Esophagus muscularis mucosa (tissue), 3 donors: ENCODE measurements around the gene SLC39A6.

Experiments used
- CTCF ChIP-seq, 3 experiments: fragments of 200-600 bp in 2 of 3; fragments of 450-650 bp in 1 of 3; sonication (generic) in 2 of 3; IDR thresholded peaks; one replicate each; pipeline ENCODE4 v1.5.1; 2017 to 2019; ENCODE audit warnings: antibody characterized with exemption in 3 of 3, mild to moderate bottlenecking in 2 of 3, moderate library complexity in 1 of 3
- POLR2A ChIP-seq: fragments of 450-650 bp; IDR thresholded peaks from one replicate; pipeline ENCODE4 v1.6.1; 2017; ENCODE audit warnings: antibody characterized with exemption, moderate library complexity, mild to moderate bottlenecking, low read depth
- POLR2AphosphoS5 ChIP-seq, 2 donors: sonication (generic); formaldehyde crosslinking; IDR thresholded peaks; one replicate each; pipeline ENCODE4 v1.6.1; 2017; ENCODE audit warnings: antibody characterized with exemption in 2 of 2

GRCh38 chr18:36101943-36102342, 27.2 kb downstream of the SLC39A6 start:
- TF ChIP-seq CTCF (IDR thresholded peaks at IDR 0.05), result no peak
- TF ChIP-seq POLR2A, result no peak
- no peak for TF ChIP-seq POLR2AphosphoS5 (IDR thresholded peaks at IDR 0.05)
